DOHH2 (cell line): Measurements from ENCODE around the gene KBTBD13.
"Not testable (repeated sequence)": the region's sequence is repeated elsewhere in the genome, so short reads cannot be mapped to it uniquely, and the experiment has no call there.

Experiments
- H3F3A ChIP-seq: fragments of 200-600 bp; sonication (generic), shearing (Covaris generic); 2 replicates; pipeline ENCODE4 v1.6.0; 2016; ENCODE audit warnings: antibody characterized with exemption, mild to moderate bottlenecking; ENCODE audit not compliant: control insufficient read depth, insufficient read depth
- H3K27ac ChIP-seq: fragments of 200-600 bp; sonication (generic); 2 replicates; pipeline ENCODE4 v1.5.1; 2014; ENCODE audit warnings: low read depth, mild to moderate bottlenecking, low read length, moderate library complexity
- H3K27me3 ChIP-seq: fragments of 200-600 bp; sonication (generic); 2 replicates; pipeline ENCODE4 v1.6.1; 2014; ENCODE audit warnings: mild to moderate bottlenecking, low read length, mixed read lengths; ENCODE audit not compliant: control insufficient read depth
- H3K36me3 ChIP-seq: fragments of 200-600 bp; sonication (generic); 2 replicates; pipeline ENCODE4 v1.6.1; 2014; ENCODE audit warnings: mild to moderate bottlenecking, low read length, moderate library complexity, mixed read lengths; ENCODE audit not compliant: control insufficient read depth
- H3K4me1 ChIP-seq: fragments of 200-600 bp; sonication (generic); 2 replicates; pipeline ENCODE4 v1.6.1; 2014; ENCODE audit warnings: mild to moderate bottlenecking, low read length, mixed read lengths; ENCODE audit not compliant: control insufficient read depth
- H3K4me2 ChIP-seq: fragments of 200-600 bp; sonication (generic); 2 replicates; pipeline ENCODE4 v1.6.0; 2014; ENCODE audit warnings: mild to moderate bottlenecking, low read length, moderate library complexity
- H3K4me3 ChIP-seq: fragments of 200-600 bp; sonication (generic); 2 replicates; pipeline ENCODE4 v1.5.1; 2014; ENCODE audit warnings: mild to moderate bottlenecking, low read length, mixed read lengths
- H3K79me2 ChIP-seq: fragments of 200-600 bp; sonication (generic); 2 replicates; pipeline ENCODE4 v1.6.1; 2014; ENCODE audit warnings: mild to moderate bottlenecking, low read length, mixed read lengths; ENCODE audit not compliant: control insufficient read depth
- H3K9me2 ChIP-seq: fragments of 200-600 bp; sonication (generic); replicated peaks from 2 replicates; pipeline ENCODE4 v1.6.1; 2014; ENCODE audit warnings: mild to moderate bottlenecking, low read length, mixed read lengths; ENCODE audit not compliant: control insufficient read depth
- H3K9me3 ChIP-seq: fragments of 200-600 bp; sonication (generic); 2 replicates; pipeline ENCODE4 v1.6.1; 2014; ENCODE audit warnings: antibody characterized with exemption, low read length, mixed read lengths; ENCODE audit not compliant: control insufficient read depth, insufficient read depth
- H4K20me1 ChIP-seq: fragments of 200-600 bp; sonication (generic); 2 replicates; pipeline ENCODE4 v1.6.0; 2014; ENCODE audit warnings: low read depth, mild to moderate bottlenecking, antibody characterized with exemption, low read length, moderate library complexity; ENCODE audit not compliant: control insufficient read depth, insufficient read depth
- EZH2phosphoT487 ChIP-seq: fragments of 200-600 bp; sonication (generic); IDR thresholded peaks from 2 replicates; pipeline ENCODE4 v1.6.1; 2017; ENCODE audit warnings: borderline replicate concordance, mild to moderate bottlenecking, antibody characterized with exemption, low read length, moderate library complexity, mixed read lengths
- TF ChIP-seq, protein P1 (sequence below): fragments of 200-600 bp; sonication (generic); IDR thresholded peaks from one replicate; pipeline ENCODE4 v1.5.1; 2014; ENCODE audit warnings: antibody characterized with exemption, mild to moderate bottlenecking, low read depth, low read length; ENCODE audit not compliant: poor library complexity, severe bottlenecking

The KBTBD13 gene

DNA sequence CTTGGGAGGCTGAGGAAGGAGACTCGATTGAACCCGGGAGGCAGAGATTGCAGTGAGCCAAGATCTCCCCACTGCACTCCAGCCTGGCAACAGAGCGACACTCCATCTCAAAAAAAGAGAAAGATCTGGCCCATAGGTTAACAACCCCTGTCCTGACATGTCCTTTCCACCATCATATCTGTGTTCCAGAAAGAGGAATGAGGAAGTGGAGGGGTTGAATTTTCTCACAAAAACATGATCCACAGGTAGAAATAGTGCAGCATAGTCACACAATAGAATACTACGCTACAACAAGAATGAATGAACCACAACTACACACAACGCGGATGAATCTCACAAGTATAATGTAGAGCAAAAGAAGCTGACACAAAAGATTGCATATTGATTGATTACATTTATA is 36.1 kb upstream of the KBTBD13 start:
- Histone ChIP-seq H3K9me3 (no peaks in the 10 kb centered on the region), H3K4me2 (no peak overlapping the region), H3K4me3 (no peak overlapping the region), H4K20me1 (no peaks in the 10 kb centered on the region), H3F3A (no peaks in the 10 kb centered on the region), H3K27ac (no peak overlapping the region), H3K36me3 (no peaks in the 10 kb centered on the region), H3K9me2 (no peaks in the 10 kb centered on the region), H3K27me3 (peaks cover 9% of the 10 kb centered on the region), H3K4me1 (no peaks in the 10 kb centered on the region), H3K79me2 (no peaks in the 10 kb centered on the region)
- TF ChIP-seq EZH2phosphoT487, result no peak
- TF ChIP-seq, protein P1, sequence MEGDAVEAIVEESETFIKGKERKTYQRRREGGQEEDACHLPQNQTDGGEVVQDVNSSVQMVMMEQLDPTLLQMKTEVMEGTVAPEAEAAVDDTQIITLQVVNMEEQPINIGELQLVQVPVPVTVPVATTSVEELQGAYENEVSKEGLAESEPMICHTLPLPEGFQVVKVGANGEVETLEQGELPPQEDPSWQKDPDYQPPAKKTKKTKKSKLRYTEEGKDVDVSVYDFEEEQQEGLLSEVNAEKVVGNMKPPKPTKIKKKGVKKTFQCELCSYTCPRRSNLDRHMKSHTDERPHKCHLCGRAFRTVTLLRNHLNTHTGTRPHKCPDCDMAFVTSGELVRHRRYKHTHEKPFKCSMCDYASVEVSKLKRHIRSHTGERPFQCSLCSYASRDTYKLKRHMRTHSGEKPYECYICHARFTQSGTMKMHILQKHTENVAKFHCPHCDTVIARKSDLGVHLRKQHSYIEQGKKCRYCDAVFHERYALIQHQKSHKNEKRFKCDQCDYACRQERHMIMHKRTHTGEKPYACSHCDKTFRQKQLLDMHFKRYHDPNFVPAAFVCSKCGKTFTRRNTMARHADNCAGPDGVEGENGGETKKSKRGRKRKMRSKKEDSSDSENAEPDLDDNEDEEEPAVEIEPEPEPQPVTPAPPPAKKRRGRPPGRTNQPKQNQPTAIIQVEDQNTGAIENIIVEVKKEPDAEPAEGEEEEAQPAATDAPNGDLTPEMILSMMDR, result no peak

GRCh38 chr15:65041787-65042186 is 34.8 kb upstream of the KBTBD13 start:
- H3K4me2 ChIP-seq, result no peak overlapping the region
- no peaks in the 10 kb centered on the region for H3K4me1 ChIP-seq
- TF ChIP-seq, protein P1, result no peak
- TF ChIP-seq EZH2phosphoT487, result no peak
- H3K9me3 ChIP-seq, result no peaks in the 10 kb centered on the region
- H3K27ac ChIP-seq, result no peak overlapping the region
- H3K36me3 ChIP-seq, result no peaks in the 10 kb centered on the region
- no peaks in the 10 kb centered on the region for H4K20me1 ChIP-seq
- H3K4me3 ChIP-seq, result no peak overlapping the region
- no peaks in the 10 kb centered on the region for H3F3A ChIP-seq
- peaks cover 9% of the 10 kb centered on the region for H3K27me3 ChIP-seq
- no peaks in the 10 kb centered on the region for H3K79me2 ChIP-seq
- no peaks in the 10 kb centered on the region for H3K9me2 ChIP-seq

GRCh38 chr15:65042776-65043327 is 33.7 kb upstream of the KBTBD13 start:
- Histone ChIP-seq H3K79me2 (no peaks in the 10 kb centered on the region), H3K36me3 (no peaks in the 10 kb centered on the region), H3F3A (no peaks in the 10 kb centered on the region), H3K9me2 (no peaks in the 10 kb centered on the region), H3K27ac (no peak overlapping the region), H3K4me3 (no peak overlapping the region), H4K20me1 (no peaks in the 10 kb centered on the region), H3K27me3 (peaks cover 9% of the 10 kb centered on the region), H3K9me3 (no peaks in the 10 kb centered on the region), H3K4me1 (no peaks in the 10 kb centered on the region), H3K4me2 (no peak overlapping the region)
- TF ChIP-seq, protein P1, result no peak
- no peak for TF ChIP-seq EZH2phosphoT487

DNA sequence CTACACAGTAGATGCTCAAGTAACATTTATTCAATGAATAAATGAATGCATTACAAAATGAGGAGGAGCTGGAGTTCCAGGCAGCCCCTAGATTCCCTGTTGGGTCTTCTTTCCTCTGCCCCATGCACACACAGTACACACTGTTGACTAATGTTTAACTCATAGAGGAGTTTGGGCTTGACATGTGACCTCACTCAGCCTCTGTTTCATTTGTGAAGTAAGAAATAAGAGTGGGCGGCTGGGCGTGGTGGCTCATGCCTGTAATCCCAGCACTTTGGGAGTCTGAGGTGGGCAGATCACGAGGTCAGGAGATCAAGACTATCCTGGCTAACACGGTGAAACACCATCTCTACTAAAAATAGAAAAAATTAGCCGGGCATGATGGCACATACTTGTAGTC is 32.3 kb upstream of the KBTBD13 start:
- H3K79me2 ChIP-seq, H3K27ac ChIP-seq, H3K9me3 ChIP-seq, H3K4me2 ChIP-seq, H3K4me1 ChIP-seq, H3K9me2 ChIP-seq, H3K27me3 ChIP-seq, H3K4me3 ChIP-seq, H3F3A ChIP-seq, H3K36me3 ChIP-seq, H4K20me1 ChIP-seq: not testable (repeated sequence)
